T follicular helper cell (primary cell): ENCODE data around the gene DRGX.

Source experiments
- DNase-seq: peaks from one replicate; pipeline ENCODE4 v3.0.0-alpha.2; 2020; ENCODE audit warnings: low read depth

DRGX gene

DNA sequence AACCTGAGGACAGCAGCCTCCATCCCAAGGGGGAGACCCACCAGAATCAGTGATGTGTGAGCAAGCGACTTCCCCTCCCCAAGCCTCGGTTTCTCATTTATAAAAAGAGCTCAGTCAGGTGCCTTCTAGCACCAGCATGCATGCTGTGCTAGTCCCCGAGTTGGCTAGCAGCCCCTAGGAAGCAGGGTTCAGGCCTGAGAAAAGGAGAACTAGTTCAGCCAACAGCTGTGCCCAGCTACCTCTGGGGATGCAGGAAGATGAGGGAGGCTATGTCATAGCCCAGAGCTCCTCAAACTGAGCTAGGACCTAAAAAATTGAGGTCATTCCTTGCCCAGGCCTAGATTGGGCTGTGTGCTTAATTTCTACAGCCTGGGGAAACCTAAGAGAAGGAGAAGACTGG, 13.7 kb downstream of the DRGX start:
- DNase-seq = no peak

DNA sequence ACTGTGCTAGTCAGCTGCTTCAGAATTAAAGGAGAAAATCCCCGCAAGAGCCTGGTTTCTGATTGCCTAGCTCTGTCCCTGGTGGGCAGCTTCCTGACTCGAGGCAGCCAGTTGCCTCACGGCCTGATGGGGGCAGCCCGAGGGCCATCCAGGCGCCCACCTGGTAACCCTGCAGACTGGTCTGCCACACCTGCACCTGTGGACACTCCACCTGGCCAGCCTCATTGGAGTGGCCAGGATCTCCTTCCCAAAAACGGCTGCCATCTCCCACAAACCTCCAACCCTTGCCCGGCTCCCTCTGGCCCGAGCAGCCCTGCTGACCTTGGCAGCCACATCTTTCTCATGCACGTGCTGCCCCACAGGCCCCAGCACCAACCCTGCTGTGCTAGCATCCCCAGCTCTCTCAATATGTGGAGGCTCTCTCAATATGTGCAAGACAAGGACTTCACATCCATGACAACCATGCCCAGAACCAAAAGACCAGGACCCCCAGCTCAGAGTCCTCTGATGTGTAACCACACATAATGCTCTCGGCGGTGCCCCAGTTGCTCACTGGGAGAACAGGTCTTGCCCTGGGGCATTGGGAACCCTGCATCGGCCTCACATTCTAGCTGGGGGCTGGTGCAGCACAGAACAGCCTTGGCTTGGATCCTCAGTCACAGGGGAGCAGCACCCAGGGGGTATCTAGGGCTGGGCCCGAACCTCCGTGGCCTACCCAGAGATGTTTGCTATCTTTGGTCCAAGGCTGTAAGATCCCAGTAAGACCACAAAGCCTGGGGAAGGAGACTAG, 14.6 kb downstream of the DRGX start:
- no peak for DNase-seq

DNA sequence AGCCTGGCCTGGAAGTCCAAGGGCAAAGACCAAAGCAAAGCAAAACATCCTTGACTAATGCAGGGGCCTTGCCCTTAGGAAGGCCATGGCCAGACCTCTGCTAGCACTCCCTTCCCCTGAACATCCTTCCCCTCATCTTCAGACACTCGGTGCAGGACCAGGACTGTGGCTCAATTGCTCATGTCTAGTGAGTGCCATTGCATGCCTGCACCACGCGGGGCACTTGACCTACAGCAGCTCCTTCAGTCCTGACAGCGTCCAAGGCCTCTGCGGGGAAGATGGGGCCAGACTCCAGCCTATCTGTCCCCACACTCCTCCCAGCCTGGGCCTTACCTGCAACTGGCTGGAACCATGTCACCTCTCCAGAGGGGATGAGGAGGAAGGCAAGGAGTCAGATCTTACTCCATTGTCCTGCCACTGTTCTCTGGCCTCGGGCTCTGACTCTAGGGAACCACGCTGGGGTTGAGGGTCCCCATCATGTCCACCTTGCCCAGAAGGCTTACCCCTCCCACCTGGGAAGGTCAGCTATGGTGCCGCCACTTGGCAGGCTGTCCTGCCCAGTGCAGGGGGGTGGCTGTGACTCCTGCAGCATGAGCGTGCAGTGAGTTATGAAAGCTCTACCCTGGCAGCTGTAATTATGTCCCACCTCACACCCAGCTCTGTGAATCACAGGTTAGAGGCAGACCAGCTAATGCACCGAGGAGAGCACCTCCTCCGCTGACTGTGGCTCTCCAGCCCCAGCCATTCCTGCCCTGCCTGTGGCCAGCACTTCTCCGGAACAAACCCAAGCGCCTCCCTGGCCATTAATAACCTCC, 16.1 kb downstream of the DRGX start:
- no peak for DNase-seq

DNA sequence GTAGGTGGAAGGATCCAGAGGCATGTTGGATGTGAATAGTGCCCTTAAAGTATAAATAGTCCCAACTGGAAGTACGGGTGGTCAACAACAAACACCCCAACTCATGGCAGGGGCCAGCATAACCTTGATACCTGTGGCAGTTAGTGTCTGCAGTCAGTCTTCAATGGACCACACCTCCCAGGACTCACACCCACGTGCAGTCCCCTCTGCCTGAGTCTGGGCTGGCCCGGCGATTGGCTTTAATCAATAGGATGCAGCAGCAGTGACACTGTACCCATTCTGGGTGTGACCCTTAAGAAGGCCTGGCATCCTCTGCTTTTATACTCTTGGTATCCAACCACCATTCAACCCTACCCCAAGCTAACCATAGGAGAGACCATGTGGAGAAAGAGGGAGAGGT, 18.6 kb downstream of the DRGX start:
- no peak for DNase-seq

DNA sequence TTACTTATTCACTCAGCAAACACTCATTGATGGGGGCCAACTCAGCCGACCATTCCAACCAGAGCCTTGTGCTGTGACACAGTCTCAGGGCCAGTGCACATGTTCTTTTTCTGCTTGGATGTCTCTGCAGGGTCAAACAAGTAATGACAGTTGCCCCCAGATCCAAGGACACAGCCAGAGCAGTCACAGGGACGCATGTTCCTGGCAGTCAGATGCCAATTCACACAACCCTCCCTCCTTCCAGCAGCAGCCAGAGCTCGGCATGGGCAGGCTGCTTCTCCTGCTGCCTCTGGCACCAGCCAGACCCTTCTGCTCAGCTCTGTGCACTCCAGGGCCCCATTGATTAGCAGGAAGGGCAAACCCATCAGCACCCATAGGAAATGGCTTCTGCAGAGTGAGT, 20.3 kb downstream of the DRGX start:
- DNase-seq = no peak

DNA sequence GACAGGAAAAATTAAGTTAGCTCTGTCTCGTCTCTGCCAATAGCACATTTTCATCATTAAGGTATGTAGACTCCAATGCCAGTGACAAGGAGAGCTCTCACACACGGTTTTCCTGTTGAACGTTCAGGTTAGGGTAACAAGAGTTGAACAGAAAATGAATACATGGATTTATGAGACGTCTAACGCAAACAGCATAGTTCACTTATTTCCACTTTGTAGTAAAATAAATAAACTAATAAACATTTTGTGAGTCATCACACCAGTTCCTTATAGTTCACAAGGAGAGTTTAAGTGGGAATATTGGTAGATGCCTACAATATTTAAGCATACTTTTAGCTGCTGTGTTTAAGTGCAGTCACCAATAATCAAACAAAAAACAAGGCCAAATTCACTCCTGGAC, 21.1 kb downstream of the DRGX start:
- no peak for DNase-seq

DNA sequence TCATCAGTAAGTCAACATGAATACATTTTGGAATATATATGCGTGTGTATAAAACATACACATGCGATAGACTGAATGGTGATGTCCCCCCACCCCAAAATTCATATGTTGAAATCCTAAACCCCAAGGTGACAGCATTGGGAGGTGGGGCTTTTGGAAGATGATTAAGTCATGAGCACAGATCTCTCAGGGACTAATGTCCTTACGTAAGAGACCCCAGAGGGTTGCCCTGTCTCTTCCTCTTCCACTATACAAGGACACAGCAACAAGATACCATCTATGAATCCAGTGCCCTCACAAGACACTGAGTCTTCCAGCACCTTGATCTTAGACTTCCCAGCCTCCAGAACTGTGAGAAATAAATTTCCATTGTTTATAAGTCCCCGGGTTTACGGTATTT, 22.5 kb downstream of the DRGX start:
- no peak for DNase-seq

DNA sequence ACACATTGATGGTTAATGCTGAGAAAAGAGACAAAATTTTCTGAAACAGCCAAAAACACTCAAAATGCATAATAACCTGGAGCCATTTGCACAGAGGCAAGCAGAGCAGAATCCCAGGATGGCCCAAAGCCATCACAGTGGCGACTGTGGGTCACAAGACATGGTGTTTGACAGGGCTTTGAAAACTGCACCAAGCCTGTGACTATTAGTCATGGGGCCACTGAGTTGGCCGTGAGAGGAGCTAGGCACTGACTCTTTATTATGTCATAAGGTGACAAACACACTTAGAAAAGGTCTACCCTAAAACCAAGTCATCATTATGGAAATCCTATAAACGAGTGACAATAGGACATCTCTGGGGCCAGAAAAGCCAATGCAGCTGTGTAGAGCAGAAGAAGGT, 23.9 kb downstream of the DRGX start:
- DNase-seq = no peak

DNA sequence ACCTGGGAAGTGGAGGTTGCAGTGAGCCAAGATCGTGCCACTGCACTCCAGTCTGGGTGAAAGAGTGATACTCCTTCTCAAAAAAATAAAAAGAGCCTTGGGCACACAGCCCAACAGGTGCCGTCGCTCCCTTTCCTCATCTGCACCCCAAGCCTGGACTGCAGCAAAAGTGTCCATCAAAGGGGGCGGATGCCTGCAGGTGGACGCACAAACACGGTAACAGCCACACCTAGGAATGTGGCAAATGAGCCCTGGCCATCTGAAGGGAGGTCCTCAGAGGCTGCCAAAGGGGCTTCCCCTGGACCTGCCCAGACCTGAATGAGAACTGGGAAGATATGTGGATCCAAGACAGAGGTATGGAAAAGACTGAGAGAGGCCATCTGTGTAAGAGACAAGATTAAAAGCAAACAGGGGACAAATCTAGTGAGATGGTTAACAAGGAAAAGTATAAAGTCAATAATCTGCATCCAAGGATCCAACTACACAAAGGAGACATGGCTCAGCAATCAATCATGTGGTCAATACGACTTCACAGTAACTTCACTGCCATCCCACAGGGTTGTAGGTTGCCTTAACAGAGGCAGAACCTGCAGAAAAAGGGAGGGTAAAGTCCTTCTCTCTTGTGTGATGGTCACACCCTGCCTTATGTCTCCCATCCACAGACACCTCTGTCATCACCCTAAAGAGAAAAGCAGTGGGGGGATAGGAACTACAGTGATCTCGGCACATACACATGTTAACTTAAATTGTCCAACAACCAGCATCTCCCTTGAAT, 25.4 kb downstream of the DRGX start:
- no peak for DNase-seq

DNA sequence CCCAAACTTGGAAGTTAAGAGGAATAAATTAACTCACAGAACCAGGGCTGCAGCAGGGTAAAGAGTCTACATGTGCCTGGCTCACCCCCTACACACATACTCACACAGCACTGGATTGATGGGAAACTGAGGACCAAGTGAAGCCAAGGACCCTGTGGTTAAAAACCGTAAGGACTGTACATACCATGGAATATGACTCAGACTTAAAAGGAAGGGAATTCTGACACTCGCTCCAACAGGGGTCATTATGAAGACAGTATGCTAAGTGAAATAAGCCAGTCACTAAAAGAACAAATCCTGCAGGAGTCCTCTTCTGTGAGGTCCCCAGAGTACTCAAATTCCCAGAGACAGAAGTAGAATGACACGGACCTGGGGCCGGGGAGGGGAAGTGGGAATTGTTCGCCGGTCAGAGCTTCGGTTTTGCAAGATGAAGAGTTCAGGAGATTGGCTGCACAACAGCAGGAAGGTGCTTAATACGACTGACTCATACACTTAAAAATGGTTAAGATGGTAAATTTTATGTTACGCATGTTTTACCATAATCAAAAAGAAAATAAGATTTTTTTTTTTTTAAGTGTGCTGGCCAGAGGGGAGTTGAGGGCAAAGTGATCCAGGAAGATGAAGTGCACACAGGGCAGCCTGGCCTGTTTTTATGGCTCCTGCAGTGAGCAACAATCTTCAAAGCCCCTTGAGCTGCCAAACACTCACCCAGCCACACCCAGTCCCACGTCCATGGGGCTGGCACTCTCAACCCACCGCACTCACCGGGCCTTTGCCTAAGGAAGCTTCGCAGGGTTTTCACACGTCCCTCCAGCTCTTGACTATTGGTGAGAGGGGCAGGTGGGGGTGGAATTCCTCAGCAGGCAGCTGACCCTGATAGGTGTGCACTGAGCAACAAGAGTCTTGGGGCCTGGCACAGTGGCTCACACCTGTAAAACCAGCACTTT, 26.4 kb downstream of the DRGX start:
- no peak for DNase-seq

DNA sequence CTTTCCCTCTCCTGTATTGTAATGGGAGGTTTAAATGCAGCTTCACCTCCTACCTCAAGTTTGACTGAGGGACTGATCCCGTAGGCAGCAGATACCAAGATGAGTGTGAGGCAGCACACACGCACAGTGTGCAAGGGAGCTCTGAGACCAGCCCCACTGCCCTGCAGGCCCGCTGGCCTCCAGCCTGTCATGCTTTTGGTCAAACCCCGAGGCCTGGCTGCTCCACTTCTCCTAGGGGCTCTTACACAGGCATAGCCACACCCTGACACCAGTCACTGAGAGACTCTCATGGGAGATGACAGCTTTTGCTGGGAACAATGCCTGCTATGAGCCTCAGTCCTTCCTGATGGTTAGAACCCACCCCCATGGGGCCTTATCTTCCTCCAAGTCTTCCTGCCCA, 27.6 kb downstream of the DRGX start:
- no peak for DNase-seq

DNA sequence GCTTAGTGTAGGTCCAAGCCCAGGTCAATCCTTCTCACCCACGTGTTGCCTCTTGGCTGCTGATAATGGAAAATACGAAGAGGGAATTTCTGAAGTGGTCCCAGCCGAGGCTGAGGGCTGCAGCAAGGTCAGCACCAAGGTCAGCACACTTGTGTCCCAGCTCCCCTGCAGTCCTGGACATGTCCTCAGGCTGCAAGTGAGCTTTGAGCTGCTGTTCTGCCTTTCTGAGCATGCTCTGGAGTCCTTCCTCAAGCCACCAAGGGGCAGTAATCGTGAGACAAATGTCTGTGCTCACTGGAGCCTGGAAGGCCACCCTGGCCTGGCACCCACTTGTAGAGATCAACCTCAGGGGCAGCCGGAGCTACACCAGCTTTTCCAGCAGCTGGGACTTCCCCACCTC, 28.3 kb downstream of the DRGX start:
- DNase-seq = no peak

DNA sequence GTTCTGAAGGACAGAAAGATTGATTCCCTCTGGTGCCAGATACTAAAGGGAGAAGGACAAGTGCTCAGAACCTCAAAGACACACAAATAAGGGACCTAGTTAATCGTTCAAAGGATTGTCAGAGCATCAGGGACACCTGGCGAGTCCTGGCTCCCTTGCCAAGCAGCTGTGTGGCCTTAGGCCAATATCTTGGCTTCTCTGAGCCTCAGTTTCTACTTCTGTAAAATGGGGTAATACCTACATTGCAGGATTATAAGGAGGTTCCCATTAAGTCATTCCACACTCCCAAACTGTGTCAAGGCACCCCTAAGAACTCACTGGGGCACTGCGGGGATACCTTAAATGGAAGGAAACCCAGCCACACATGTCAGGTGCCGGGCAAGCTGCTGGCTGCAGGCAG, 29.4 kb downstream of the DRGX start:
- no peak for DNase-seq

DNA sequence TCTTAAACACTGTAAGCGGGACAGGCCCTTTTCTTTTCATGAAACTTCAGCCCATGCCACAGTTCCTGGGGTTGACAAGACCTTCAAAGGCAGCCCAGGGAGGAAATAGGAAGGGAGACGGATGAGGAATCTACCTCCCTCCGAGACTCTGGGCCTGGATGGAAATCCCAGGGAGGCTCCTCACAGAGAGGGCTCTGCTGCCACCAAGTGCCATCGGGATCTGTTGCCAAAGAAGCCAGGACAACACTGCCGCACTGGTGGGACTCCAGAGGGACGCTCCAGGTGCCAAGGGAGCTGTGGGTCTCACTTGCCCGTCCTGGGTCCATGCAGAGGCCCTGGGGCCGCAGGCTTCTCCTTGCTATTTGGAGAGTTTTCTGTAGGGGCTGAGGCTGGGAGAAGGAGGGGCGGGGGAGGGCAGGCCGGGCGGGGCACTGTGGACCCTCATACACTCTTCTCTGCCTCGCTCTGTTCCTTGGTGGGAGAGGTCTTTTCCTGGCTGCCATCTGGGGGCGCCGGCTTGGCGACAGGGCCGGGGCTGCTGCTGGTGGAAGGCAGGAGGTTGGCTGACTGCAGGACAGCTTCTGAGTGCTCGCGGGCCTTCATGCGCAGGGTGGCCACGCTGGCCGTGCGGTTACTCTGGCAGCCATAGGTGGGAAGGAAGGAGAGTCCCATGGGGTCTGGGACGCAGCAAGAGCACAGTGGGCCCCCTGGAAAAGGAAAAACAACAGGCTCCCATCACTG, 30.0 kb downstream of the DRGX start:
- no peak for DNase-seq

DNA sequence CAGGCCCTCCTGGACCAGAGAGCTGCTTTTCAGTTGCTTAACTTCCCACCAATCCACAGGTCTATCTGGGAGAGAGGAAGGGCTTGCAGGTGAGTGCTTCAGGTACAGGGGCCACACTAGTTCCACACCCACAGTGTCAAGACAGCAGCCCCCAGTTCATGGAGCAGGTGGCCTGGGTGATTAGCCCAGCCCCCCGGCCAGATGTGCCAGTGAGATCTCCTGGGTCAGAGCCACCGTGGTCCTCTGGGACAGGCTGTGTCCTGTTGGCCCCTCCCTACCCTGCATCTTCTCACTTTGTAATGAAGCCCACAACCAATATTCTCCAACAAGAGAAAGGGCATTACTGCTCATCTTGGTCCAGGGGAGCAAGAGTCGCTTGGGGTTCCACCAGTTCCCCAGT, 30.6 kb downstream of the DRGX start:
- DNase-seq = no peak

DNA sequence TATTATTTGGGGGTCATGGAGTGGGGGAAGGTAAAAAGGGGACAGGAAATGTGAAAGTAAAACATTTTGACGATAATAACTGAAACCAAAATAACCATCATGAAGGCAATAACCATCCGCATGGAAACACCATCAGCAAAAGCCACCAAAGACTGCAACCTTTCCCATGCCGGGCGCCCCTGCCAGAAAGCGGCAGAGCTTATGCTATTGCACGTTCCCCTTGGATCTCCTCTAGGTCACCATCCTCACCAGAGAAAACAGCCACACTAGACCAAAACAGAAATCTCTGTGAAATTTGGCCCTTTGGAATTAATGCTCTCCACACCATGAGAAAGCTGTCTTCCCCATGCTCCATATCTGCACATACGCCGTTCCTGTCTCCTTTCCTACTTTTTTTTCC, 31.1 kb downstream of the DRGX start:
- no peak for DNase-seq

DNA sequence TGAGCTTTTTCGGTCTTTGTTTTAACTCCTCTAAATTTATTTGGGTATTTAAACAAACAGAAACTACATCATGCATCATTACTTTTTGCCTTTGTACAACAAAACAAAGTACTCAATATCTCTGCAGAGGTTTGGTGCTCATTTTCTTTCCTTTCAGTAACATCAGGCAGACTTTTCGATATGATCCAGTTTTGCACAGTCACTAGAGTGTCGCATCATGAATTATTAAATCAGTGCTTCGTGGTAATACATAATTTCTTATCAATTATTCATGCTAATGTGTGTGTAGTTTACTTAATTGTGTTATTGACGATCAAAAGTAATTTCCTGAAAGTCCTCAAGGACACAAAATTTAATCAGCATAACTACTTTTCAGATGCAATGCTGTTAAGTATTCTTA, 31.8 kb downstream of the DRGX start:
- no peak for DNase-seq

DNA sequence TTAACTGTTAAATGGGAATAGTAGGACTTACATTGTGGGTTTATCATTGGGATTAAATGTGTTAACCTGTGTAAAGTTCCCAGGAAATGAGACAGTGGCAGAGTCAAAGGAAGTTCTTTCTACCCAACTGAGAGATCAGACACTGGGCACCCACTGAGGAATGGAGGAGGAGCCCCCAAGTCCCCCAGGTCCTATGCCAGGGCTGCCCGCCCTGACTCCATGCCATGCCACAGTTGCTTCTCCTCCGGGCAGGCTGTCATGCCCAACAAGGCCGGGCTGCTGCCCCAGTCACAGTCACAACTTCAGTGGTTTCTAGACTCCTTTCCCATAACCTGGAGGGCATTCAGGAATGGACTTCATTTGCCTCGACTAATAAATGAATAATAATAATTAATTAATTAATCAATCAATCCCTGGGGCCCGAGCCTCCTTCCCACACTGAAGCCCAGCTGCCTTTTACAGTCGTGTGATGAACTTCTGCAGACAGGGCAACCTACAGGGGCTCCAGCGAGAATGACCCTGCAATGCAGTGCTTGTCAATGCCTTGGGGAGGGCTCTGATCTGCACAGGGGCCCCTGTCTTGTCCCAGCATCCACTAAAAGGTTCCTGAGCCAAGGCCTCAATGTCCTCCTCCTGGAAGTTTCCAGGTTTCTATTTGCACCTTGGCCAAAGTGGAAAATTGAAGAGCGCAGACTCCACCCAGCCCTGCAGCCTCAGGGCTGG, 32.4 kb downstream of the DRGX start:
- no peak for DNase-seq

DNA sequence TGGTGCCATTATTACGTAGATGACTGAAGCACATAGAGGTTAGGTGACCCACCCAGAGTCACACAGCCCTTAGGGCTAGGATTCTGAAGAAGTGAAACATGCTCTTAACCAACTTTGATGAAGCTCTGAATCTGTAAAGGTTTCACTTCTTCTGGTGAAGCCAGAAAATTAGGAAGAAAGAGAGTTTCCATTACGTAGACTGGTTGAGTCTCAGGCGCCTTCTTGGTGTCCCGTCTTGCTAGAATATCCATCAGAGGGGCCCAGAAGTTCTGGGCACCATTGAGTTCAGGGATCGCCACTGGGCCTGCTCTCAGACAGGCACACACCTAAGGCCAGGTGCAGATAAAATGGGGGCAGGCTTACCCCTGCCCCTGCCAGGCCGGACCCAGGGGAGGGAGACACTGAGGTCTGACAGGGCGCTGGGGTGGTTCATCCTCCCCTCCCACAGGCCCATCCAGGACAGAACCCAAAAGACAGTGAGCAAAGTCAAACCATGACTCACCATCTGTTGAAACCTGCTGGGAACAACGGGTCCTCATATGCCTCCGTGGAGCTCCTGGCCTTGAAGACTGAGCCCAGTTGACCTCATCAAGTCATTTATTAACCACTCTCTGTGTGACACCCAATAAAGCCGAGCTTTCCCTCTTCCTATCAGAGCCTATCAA, 33.2 kb downstream of the DRGX start:
- DNase-seq = no peak
